CD4-positive, alpha-beta T cell treated with Interleukin-1 beta for 1 hour (primary cell): ENCODE results near the gene GPRIN1.
"Not testable (repeated sequence)": the region's sequence is repeated elsewhere in the genome, so short reads cannot be mapped to it uniquely, and the experiment has no call there.

Experiments used
- DNase-seq, 2 donors: peaks; one replicate each; pipeline ENCODE4 v3.0.0-alpha.2; 2020 to 2022

Gene GPRIN1

DNA sequence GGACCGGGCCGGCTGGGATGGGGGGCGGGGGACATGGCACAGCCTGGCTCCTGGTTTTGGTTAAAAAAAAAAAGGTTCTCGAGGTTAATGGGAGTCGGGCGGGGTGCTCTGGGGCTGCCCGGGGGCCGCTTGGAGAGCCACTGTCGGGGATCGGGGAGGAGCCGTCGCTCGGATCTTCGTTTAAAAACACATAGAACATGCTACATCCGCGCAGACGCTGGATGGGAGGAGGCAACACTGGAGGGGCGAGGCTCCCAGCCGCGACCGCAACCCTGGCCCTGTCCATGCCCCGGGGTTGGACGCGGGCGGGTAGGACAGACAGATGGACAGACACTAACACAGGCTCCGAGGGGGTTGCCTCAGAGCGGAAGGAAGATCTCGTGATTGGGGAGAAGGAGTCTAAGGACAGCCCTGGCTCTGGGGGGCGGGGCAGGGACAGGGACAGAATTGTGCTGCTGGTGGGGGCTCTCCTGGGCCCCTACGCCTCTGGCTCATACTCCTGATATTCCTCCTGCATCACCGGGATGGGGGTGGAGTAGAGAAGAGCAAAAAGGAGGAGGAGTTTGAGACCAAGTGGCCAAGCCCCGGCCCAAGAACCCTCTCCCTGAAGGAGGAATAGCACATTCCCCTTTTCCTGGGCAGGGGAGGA is 10.5 kb upstream of the GPRIN1 start:
- DNase-seq: no peak

DNA sequence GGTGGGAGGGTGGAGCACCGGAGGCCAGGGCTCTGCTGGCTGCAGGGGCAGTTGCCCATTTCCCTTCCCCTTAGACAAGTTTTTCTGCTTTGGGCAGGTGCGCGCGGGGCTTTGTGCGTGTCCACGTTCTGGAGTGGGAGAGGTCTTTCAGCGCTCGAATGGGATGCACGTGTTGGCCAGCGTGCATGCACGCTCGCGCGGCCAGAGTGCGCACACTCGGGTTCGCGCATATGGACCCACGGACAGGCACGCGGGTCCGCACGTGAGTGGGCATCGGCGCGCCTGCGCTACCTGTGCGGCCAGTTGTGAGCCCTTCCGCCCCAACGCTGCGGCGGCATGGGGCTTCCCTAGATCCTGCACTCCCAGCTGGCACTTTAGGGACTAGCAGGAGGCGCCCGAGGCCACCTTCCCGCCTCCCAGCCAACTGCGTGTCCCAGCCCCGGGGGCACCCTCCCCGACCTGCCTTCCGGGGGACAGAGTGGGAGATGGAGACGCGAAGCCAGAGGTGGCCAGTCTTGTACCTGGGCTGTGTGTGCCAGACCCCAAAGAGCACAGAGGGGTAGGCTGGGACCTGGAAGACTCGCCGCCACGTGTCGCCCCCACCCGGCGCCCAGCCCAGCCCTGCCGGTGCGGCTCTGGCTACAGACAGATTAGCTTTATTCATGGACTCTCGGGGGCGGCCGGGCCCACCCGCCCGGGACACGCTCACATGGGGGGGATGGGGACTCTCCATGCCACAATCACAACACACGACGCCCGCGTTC is 9.8 kb upstream of the GPRIN1 start:
- DNase-seq: no peak

DNA sequence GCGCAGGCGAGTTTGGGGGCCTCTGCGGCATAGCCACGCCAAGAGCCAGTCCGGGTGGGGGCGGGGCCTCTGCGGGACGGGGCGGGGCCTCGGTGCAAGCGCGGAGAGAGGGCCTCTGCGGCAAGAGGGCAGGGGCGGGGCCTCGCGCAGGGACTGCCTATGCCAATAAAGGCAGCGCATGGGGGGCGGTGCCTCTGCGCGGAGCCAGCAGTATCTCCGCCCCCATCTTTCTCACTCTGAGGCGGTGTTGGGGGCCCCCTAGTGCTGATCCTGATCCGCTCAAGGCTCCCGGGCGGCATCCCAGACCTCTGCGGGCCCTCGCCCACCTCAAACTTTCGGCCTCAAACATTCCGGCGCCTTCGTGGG is 9.2 kb upstream of the GPRIN1 start:
- peak; percentile 84 to 87 for DNase-seq

DNA sequence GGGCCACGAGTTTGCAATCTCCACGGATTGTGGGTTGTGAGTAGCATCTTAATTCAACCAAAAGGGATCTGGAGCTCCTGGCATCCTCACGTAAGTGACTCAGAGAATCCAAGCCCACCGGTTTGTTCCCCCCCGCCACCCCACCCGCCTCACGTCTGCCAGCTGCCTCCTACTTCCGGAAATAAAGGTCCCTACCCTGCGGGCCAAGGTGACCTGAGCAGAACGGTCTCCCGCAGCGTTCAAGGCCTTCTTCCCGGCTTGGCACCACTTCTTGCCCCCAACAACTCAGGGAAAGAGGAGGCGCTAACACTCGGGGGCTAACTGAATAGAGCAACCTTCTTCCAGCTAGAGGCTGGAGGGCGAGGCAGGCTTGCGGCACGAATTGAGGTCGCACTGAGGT is 8.8 kb upstream of the GPRIN1 start:
- no peak for DNase-seq

DNA sequence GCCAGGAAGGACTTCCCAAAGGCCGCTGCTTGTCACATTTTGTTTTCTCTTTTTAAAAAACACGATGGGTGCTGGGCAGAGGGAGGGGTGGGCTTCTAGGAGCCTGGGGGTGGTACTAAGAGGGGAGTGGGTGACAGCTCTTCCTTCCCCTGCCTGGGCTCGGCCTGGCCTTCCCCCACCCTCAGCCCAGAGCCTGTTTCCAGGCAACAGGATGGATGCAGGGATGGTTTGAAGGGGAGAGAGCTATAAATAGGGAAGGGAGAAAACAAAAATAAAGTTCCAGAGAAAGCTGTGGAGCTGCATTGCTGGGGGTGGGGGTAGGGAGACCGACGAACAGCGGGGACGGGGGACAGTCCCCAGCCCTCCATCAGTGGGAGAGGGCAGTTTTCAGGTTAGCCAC is 6.6 kb upstream of the GPRIN1 start:
- DNase-seq: no peak

DNA sequence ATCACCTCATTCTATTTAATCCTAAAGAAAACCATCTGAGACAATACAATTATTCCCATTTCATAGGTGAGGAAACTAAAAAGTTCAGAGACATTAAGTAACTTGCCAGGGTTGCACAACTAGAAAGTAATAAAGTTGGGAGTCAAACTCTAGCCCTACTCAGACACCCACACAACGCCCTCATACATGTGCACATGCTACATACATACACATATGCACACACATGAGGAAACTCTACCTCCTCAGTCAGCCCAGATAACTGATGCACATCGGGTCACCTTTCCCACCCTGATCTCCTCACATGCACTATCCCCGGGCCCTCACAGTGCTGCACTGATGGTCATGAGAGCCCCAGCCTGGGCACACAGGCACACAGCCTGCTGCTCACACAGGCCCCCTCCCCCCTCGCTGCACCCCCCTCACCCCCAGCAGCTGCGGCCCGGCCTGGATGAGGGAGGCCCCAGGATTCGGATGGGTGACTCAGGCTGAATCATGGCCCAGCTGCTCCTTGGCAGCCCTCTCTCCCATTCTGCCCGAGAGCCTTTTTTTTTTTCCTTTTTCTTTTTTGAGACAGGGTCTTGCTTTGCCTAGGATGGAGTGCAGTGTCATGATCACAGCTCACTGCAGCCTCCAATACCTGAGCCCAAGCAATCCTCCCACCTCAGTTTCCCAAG is 5.0 kb upstream of the GPRIN1 start:
- DNase-seq: no peak

DNA sequence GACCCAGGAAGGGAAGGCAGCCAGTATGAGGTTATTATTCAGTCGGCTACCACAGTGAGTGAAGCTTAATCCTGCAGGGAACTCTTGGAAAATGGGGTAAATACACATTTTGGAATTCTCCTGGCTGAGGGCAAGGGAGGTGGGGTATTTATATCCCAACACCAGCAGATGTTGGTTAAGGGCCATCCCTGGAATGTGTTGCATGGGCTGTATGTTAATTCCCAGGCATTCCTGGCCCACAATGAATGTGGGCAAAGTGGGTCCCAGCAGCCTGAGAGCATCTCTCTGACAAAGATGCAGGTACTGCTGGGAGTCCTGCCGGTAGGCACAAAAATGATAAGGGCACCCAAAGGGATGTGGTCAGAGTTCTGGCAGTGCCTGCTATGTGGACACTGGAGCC is 2.9 kb upstream of the GPRIN1 start:
- no peak for DNase-seq

DNA sequence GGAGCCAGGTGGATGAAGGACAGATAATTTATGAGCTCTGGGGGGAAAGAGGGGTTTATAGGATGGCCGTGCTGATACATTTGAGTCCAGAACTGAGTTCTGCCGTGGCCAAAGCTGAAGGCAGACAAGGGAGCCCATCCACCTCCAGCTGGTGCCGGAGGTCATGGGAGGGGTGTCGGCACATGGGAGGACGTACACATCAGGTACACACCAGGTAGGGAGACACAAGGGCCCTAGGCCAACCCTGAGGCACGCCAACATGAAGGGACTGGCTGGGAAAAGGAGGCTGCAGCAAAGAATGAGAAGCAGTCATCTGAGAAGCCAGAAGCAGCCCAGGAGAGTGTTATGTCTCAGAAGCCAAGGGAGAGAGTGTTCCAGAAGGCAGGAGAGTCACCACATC is 2.1 kb upstream of the GPRIN1 start:
- DNase-seq: no peak

DNA sequence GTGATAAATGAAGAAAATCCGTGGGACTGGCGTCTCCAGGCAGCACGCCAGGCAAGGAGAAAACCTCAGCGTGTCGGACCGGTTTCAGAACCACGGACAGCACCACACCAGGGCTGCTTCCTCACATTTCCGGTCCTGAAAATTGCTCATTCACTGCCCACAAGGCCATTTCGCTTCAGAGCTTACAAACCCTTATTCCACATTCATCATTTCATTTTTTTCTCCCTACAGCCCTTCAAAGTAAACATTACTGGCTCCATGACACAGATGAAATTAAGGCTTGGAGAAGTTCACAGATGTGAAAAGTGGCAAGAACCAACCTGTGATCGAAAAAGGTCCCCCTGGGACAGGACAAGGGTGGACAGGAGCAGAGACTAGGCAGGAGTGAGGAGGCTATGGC is 1.5 kb upstream of the GPRIN1 start:
- peak; percentile 40 to 57 for DNase-seq

DNA sequence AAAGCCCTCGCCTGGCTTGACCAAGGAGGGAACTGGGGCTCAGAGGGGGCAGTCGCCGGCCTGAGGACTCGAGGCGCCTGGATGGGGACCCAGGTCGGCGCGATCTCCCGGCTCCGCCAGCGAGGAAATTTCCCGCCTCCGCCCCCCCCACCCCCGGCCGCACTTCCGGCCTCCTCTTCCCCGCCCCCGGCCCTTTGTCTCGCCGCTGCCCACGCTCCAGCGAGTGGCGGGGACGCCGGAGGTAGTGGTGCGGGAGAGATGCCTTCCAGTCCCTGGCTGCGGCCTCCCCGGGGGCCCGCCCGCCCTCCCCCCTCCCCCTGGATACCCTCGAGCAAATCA is 448 bp upstream of the GPRIN1 start:
- DNase-seq: no peak

DNA sequence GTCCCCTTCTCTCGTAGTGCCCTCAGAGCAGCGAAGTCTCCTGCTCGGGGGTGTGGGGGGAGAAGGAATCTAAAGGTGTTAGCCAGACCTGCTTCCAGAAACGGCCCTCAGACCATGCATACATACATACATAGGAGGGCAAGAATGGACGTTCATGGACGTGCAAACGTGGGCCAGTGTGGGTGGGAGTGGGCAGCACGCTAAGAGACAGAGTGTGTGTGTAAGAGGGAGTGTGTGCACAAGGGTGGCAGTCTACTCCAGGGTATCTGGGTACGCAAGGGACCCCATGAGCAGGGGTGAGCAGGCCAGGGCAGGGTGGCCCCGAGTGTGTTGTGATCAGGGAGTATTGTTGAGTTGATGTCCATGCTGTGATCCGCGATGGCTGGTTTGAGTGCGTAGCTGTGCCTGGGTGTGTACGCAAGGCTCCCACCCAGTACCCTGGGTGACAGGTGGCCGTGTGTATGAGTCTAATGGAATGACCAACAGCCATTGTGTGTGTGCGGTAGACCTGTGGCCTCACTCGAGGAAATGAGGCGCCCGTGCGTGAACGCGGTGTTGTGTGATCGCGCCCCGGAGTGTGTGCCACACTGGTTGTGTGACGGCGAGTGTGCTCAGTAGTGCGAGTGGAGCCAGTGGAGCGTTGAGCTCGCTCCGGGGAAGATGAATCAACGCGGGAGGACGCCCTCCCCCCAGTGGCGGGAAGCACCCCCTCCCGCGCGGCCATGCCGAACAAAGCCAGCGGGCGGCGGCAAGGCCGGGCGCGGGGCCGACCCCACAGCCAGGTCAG is 826 bp downstream of the GPRIN1 start:
- peak in 1 of 2 donors; percentile 20 for DNase-seq

DNA sequence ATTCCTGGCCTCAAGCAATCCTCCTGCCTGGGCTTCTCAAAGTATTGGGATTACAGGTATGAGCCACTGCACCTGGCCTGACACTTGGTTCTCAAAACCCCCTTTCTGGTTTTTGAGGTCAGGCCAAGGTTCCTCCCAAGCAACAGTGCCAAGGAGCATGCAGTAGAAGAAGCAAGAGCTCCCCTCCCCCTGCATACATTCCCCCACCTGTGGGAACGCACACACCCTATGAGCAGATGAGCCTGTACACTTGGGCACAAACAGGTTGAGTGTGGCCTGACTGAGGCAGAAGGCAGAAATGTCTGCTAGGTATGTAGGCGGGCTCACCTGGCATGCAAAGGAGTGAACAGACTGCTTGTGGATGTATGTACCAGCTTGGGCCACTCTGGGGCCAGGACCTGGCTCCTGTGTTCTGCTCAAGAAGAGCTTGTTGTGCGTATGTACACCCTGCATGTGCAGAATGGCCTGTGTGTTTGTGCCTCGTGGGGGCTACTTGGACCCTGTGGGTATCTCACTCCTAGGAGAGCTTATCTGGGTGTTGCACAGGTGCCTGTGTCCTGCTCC is 1.7 kb downstream of the GPRIN1 start:
- no peak for DNase-seq

DNA sequence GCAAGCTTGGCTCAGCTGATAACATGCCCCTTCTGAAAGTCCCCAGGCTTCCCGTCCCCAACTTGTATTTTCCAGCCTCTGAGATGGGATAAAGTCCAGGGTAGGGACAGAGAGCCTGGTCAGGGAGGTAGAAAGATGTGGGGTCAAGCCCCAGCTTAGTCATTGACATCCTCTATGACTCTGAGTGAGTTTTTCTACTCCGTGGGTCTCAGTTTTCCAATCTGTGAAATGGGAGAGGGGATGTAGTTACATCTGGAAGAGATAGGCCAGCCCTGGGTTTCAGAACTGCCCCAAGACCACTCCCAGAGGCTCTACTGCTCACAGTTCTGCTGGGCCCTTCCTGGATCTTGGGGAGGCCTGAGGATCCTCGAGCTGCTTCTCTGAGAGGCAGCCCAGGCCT is 3.1 kb downstream of the GPRIN1 start:
- DNase-seq: no peak

DNA sequence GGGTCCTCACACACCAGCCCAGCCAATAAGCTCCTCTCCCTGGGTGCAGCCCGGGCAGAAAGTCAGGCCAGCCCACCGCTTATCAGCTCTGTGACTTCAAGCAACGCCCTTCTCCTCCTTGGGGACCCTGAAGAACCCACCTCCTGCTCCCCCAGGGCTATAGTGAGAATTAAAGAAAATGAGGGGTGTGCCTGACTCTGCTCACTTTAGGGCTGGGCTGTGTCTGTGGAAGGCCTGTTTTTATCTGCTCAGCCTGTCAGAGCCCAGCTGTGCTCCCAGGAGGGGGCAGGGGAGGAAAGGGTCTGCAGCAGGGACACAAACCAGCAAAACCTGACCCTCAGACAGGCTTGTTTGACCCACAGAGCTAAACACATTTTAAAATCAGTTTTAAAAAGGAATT is 3.9 kb downstream of the GPRIN1 start:
- DNase-seq: no peak

DNA sequence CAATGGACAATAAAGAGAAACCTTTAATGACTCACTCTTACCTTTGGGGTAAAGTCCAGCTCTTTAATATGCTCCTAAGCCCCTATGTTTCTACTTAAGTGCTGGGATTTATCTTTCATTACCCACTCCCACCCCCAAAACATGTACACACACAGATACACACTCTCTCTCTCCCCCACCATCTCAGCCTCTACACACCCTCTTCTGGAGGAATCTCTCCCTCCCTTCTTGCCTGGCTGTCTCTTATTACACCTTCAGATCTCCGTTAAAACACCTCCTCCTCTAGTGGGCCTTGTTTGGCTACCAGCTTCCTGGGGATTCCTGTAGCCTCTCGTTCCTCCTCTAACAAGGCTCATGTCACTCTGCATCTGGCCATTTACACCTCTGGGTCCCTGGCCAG is 6.9 kb downstream of the GPRIN1 start:
- DNase-seq: no peak

DNA sequence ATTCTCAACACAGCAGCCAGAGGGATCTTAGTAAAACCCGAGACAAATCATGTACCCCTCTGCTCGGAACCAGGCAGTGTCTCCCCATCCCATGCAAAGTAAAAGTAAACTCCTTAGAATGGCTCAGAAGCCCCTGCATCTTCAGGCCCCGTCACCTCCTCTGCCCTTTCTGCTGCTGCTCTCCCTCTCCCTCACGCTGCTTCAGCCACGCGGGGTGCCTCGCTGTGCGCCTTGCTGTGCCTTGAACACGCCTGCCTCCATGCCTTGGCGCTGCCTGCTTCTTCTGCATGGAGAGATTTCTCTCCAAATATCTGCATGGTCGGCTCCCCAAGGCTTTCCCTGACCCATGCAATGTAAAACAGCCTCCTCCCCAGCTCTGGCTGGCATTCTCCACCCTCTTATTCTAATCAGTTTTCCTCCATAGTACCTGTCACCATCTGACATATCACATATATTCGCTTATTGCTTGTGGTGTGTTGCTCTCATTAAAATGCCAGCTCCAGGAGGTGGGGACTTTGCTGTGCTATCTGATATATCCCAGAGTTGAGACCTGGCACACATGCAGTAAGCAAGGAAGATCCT is 8.0 kb downstream of the GPRIN1 start:
- no peak for DNase-seq

DNA sequence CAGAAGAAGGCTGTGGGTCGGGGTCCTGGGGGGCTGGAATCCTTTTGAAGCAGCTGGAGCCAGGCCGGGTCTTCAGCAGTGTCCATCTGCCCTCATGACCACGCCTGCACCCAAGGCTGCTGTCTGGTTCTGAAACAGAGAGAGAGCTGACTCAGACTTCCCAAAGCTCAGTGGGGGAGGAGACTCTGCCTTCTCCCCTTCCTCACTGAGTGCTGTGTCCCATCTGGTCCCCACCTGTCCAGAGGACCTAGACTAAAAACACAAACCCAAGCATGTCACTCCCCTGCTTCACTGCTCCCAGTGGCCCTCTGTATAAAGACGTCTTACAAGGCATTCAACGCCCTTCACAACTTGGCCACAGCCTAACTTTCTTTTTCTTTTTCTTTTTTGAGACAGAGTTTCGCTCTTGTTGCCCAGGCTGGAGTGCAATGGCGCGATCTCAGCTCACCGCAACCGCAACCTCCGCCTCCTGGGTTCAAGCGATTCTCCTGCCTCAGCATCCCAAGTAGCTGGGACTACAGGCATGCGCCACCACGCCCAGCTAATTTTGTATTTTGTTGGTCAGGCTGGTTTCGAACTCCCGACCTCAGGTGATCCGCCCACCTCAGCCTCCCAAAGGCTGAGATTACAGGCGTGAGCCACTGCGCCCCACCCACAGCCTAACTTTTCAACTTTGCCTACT is 10.1 kb downstream of the GPRIN1 start:
- not testable (repeated sequence) for DNase-seq

DNA sequence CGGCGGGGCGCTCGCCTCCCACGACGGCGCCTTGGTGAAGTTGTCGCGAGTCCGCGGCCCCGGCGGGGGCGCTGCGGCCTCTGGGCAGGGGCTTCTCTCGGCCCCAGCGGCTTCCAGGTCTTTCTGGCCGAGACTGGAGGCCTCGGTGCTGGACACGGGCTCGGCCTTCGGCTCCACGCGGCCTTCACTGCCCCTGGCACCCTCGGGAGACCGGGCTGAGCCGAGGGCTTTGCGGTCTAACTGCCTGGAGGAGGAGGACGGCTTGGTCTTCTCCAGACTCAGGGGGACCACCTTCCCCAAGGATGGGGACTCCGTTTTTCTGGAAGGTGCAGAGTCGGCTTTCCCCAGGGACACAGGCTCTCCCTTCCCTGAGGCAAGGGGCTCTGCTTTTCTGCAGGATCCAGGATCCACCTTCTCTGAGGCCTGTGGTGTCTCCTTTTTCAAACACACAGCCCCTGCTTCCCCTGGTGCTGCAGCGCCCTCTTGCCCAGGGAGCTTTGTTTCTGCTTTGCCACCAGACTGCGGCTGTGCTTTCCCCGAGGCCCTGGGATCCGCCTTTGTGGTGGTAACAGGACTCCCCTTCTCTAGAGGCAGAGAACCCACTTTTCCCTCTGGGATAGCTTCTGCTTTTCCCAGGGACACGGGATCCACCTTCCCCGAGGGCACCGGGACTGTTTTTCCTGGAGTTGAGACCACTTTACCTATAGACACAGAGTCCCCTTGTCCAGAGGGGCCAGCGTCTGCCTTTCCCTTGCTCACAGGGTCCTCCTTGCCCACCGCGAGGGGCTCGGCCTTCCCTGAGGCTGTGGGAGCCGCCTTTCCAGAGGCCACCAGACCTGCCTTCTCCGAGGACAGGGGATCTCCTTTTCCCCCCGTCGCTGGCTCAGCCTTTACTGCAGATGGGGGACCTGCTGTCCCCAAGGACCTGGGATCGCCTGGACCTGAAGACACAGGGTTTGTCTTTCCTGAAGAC is 12.3 kb downstream of the GPRIN1 start:
- DNase-seq: no peak

DNA sequence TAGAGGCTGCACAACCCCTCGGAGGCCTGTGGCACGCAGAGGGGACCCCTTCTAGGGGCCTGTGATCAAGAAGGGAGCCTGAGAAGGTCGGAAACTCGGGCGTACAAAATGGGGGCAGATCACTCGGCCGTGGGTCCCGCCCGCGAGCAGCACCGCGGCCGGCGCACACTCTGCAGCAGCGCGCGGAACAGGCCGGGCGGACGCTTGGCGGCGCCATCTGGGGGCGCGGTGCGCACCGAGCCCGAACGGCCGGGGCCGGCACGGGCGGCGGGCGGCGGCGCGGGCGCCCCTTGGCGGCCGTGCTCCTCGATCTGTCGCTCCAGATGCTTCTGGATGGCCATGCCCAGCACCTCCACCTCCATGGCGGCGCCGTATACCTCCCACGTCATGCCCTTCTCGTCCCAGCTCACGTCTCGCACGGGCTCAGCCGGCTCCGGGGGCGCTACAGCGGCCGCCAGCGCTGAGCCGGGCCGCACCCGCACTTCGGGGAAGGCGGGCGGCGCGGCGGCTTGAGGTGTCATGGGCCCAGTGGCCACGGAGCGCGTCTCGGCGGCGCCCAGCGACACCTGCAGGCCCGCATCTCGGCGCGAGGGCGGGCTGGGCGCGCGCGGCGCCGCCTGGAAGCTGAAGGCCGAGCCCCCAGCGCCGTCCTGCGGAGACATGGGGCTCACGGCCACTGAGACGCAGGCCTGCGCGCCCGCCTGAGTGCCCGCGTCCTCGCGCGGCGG is 13.1 kb downstream of the GPRIN1 start:
- DNase-seq: peak; percentile 74 to 75

DNA sequence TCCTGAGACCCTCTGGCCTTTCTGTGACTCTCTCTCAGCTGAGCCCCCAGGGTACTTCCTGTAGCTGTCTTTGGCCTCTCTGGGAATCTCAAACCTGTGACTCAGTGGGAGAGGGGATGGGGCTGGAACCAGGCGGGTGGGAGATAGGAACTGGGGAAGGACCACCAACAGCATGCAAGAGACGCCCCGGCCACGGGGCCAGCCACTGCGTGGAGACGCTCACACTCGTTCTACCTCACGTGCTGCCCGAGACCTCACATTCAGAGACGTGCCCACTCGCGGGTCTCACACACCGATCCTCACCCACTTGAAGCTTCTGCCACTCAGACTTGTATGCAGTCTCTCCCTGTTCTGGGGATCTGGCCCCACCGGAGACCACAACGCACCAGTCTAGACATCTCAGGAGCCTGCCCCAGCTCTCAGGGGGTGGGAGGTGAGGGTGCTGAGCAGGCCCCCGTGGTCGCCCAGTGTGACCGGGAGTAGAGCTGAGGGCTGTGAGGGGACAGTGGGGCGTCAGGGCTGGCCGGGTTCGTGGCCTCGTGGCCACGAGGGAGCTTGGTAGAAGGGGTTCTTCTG is 13.8 kb downstream of the GPRIN1 start:
- DNase-seq: no peak
